Stomach (tissue), 19 donors: ENCODE measurements around the gene ADAMTS15. TPM values are rescaled to one million over a fixed set of nuclear protein-coding genes. Genes with fewer than 3 reads are reported as not detected.

Experiments
- DNase-seq, 2 donors: peaks; one replicate each; pipeline versions ENCODE4 v3.0.0 to v3.0.0-alpha.2; 2013 to 2019
- H3K27ac ChIP-seq, 5 donors: fragments of 200-600 bp in 4 of 5; sonication (generic) in 4 of 5; one replicate each; pipeline ENCODE4 v1.5.1; 2013 to 2019; ENCODE audit warnings: mild to moderate bottlenecking in 1 of 5, moderate library complexity in 1 of 5
- H3K27me3 ChIP-seq, 3 donors: fragments of 200-600 bp; sonication (generic); one replicate each; pipeline ENCODE4 v1.5.1; 2017 to 2019; ENCODE audit warnings: mixed run types in 1 of 3
- H3K36me3 ChIP-seq, 4 donors: fragments of 200-600 bp; sonication (generic); 1 replicate in 3 of 4; 2 replicates in 1 of 4; pipeline ENCODE4 v1.5.1; 2016 to 2019
- H3K4me1 ChIP-seq, 4 donors: fragments of 200-600 bp; sonication (generic); one replicate each; pipeline ENCODE4 v1.5.1; 2016 to 2019
- H3K4me3 ChIP-seq, 4 donors: fragments of 200-600 bp; sonication (generic) in 3 of 4; one replicate each; pipeline ENCODE4 v1.5.1; 2016 to 2019; ENCODE audit warnings: mild to moderate bottlenecking in 1 of 4
- H3K9me3 ChIP-seq, 4 donors: fragments of 200-600 bp; sonication (generic); one replicate each; pipeline ENCODE4 v1.5.1; 2016 to 2019
- EP300 ChIP-seq: sonication (generic); formaldehyde crosslinking; IDR thresholded peaks from one replicate; pipeline ENCODE4 v1.6.1; 2017; ENCODE audit warnings: antibody characterized with exemption
- POLR2A ChIP-seq, 4 donors: fragments of 450-650 bp; IDR thresholded peaks; one replicate each; pipeline ENCODE4 v1.6.1; 2016; ENCODE audit warnings: antibody characterized with exemption in 4 of 4, control low read depth in 2 of 4, mild to moderate bottlenecking in 1 of 4, moderate library complexity in 1 of 4
- POLR2AphosphoS5 ChIP-seq, 3 donors: sonication (generic); formaldehyde crosslinking; IDR thresholded peaks; one replicate each; pipeline ENCODE4 v1.6.1; 2016; ENCODE audit warnings: antibody characterized with exemption in 3 of 3
- whole genome bisulfite sequencing, 5 donors: extraction: QIAGEN DNeasy Blood & Tissue Kit in 3 of 5; methylation state at CpG; one replicate each; pipeline versions ENCODE4 v1.1.5 to v1.1.7; 2013 to 2018; 5-methylcytosine and 5-hydroxymethylcytosine counted together
- intact Hi-C: fragments of 100-400 bp; cut with DNase I; formaldehyde crosslinking; loops from one replicate; pipeline ENCODE4 v1.15.1; 2023; ENCODE audit warnings: low total_unique reads
- long read RNA-seq, 10 donors: transcript quantifications; one replicate each; lab custom pipeline, GENCODE V29; 2026
- polyA plus RNA-seq, 3 donors: library from polyadenylated mRNA; stranded (reverse); fragments of 200-250 nt; gene quantifications; one replicate each; pipeline ENCODE4 v1.2.3, GENCODE V29; 2013
- total RNA-seq, 5 donors: library from RNA; depleted of rRNA; stranded (reverse); fragments of >200 nt; gene quantifications; one replicate each; pipeline versions ENCODE4 v1.1.0 to v1.2.3, GENCODE V29; 2014 to 2016
- TF ChIP-seq, protein P1 (sequence below), 7 experiments: fragments of 450-650 bp in 4 of 7; fragments of 200-600 bp in 3 of 7; sonication (generic) in 3 of 7; IDR thresholded peaks; one replicate each; pipeline ENCODE4 v1.5.1; 2016 to 2019; ENCODE audit warnings: antibody characterized with exemption in 7 of 7, control low read depth in 2 of 7, mild to moderate bottlenecking in 1 of 7
- donor health status: healthy with polysubstance abuse.
- donor health status: Bipolar disorder and iron deficiency.
- donor health status: healthy.

ADAMTS15 gene, protein sequence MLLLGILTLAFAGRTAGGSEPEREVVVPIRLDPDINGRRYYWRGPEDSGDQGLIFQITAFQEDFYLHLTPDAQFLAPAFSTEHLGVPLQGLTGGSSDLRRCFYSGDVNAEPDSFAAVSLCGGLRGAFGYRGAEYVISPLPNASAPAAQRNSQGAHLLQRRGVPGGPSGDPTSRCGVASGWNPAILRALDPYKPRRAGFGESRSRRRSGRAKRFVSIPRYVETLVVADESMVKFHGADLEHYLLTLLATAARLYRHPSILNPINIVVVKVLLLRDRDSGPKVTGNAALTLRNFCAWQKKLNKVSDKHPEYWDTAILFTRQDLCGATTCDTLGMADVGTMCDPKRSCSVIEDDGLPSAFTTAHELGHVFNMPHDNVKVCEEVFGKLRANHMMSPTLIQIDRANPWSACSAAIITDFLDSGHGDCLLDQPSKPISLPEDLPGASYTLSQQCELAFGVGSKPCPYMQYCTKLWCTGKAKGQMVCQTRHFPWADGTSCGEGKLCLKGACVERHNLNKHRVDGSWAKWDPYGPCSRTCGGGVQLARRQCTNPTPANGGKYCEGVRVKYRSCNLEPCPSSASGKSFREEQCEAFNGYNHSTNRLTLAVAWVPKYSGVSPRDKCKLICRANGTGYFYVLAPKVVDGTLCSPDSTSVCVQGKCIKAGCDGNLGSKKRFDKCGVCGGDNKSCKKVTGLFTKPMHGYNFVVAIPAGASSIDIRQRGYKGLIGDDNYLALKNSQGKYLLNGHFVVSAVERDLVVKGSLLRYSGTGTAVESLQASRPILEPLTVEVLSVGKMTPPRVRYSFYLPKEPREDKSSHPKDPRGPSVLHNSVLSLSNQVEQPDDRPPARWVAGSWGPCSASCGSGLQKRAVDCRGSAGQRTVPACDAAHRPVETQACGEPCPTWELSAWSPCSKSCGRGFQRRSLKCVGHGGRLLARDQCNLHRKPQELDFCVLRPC
- total RNA-seq, result 10 to 100 TPM in 2 of 5 donors, 1 to 10 TPM in 3; 1.4 to 23.5 (median 2.2) TPM
- polyA plus RNA-seq, result 1 to 10 TPM; 2.0 to 4.3 (median 2.5) TPM
- long read RNA-seq, donor 1, result 0 reads
- long read RNA-seq, donor 2, result 0 reads
- long read RNA-seq, donor 3, result 0 reads
- long read RNA-seq, donor 4, result 0 reads
- long read RNA-seq, donor 5, result 0 reads
- long read RNA-seq, donor 6, full-length matches to known transcripts, result 1 of 1 reads
- long read RNA-seq, donor 6, partial matches to known transcripts, result 0 of 1 reads
- long read RNA-seq, donor 6, other reads (novel, unspliced or antisense), result 0 of 1 reads
- long read RNA-seq, donor 7, result 0 reads
- long read RNA-seq, donor 8, result 0 reads
- long read RNA-seq, donor 9, result 0 reads
- long read RNA-seq, donor 10, result 0 reads

DNA sequence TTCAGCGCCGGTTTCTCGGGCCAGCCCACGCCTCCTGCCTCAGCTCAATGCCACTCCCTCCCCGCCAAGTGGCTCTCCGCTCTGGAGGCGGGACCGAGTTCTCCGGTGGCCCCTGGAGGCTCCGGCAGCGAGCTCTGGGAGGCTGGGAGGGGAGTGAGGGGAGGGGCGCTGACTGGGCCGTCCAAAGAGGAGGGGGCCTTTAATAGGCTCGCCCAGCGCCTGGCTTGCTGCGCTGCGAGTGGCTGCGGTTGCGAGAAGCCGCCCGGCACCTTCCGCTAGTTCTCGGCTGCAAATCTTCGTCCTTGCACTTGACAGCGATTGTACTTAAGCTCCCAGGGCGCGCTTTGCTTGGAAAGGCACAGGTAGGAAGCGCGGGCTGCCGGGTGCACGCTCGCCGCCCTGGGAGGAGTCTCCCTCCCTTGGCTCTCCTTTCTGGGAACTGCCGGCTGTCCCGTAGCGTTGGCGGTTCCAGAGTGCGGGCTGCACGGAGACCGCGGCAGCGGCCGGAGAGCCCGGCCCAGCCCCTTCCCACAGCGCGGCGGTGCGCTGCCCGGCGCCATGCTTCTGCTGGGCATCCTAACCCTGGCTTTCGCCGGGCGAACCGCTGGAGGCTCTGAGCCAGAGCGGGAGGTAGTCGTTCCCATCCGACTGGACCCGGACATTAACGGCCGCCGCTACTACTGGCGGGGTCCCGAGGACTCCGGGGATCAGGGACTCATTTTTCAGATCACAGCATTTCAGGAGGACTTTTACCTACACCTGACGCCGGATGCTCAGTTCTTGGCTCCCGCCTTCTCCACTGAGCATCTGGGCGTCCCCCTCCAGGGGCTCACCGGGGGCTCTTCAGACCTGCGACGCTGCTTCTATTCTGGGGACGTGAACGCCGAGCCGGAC lies at the start of gene ADAMTS15:
Gene ADAMTS15, plus strand, starts transcription at position 230 of the 894 bp plus-strand sequence. Its CDS starts 329 bp downstream, at position 559.
- Histone ChIP-seq H3K27ac (peak within 1 kb of the TSS; percentile 64 to 84 (median 76)), H3K9me3 (no peaks in the 10 kb centered on the region), H3K36me3 (no peaks in the 10 kb centered on the region), H3K27me3 (peaks cover 0 to 27% (median 11%) of the 10 kb centered on the region in 3 donors), H3K4me1 (peaks cover 26 to 47% (median 40%) of the 10 kb centered on the region in 4 donors), H3K4me3 (peak within 1 kb of the TSS; percentile 56 to 72 (median 58))
- DNase-seq, result peak; percentile 86 to 95
- TF ChIP-seq POLR2A (IDR thresholded peaks at IDR 0.05) (no peak), POLR2AphosphoS5 (IDR thresholded peaks at IDR 0.05) (peak in 2 of 3 donors; percentile 73 to 80), EP300 (no peak)
- 0 to 2% (median 1%) methylated on average over 56 to 75 of the region's 75 CpGs for WGBS, 5 donors
- intact Hi-C loops, result loop anchor here (10.0 kb wide), 1 partner anchor 196 kb away; no protein-coding TSS in a partner anchor

DNA sequence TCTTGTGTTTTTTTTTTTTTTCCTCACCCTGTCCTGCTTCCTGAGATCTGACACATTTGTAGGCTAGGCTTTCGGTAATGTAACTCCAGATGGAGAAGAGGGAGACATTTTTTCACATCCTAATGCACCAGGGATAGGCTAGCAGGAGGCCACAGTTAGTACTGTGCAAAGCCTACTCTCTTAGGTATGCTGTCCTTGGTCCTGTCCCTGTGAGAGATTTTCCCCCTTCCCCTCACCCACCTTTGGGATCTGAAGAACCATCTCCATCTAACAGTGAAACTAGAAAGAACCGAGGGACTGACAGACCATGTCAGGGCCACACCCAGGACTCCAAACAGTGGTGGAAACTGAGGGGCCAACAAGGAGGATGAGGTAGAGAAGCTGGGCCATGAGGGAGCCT lies 49.2 kb upstream of the ADAMTS15 start:
- no peaks in the 10 kb centered on the region for H3K9me3 ChIP-seq
- DNase-seq, result no peak
- H3K4me3 ChIP-seq, result no peak overlapping the region
- H3K36me3 ChIP-seq, result no peaks in the 10 kb centered on the region
- intact Hi-C loops, result no loop called here
- TF ChIP-seq EP300 (no peak), POLR2AphosphoS5 (IDR thresholded peaks at IDR 0.05) (no peak), POLR2A (IDR thresholded peaks at IDR 0.05) (no peak)
- TF ChIP-seq, protein P1, sequence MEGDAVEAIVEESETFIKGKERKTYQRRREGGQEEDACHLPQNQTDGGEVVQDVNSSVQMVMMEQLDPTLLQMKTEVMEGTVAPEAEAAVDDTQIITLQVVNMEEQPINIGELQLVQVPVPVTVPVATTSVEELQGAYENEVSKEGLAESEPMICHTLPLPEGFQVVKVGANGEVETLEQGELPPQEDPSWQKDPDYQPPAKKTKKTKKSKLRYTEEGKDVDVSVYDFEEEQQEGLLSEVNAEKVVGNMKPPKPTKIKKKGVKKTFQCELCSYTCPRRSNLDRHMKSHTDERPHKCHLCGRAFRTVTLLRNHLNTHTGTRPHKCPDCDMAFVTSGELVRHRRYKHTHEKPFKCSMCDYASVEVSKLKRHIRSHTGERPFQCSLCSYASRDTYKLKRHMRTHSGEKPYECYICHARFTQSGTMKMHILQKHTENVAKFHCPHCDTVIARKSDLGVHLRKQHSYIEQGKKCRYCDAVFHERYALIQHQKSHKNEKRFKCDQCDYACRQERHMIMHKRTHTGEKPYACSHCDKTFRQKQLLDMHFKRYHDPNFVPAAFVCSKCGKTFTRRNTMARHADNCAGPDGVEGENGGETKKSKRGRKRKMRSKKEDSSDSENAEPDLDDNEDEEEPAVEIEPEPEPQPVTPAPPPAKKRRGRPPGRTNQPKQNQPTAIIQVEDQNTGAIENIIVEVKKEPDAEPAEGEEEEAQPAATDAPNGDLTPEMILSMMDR (IDR thresholded peaks at IDR 0.05), result no peak
- no peaks in the 10 kb centered on the region for H3K27me3 ChIP-seq
- peaks cover 0 to 37% (median 19%) of the 10 kb centered on the region in 4 donors for H3K4me1 ChIP-seq
- 68 to 81% (median 75%) methylated on average over 2 of the region's 2 CpGs for WGBS, 5 donors
- no peak overlapping the region for H3K27ac ChIP-seq

DNA sequence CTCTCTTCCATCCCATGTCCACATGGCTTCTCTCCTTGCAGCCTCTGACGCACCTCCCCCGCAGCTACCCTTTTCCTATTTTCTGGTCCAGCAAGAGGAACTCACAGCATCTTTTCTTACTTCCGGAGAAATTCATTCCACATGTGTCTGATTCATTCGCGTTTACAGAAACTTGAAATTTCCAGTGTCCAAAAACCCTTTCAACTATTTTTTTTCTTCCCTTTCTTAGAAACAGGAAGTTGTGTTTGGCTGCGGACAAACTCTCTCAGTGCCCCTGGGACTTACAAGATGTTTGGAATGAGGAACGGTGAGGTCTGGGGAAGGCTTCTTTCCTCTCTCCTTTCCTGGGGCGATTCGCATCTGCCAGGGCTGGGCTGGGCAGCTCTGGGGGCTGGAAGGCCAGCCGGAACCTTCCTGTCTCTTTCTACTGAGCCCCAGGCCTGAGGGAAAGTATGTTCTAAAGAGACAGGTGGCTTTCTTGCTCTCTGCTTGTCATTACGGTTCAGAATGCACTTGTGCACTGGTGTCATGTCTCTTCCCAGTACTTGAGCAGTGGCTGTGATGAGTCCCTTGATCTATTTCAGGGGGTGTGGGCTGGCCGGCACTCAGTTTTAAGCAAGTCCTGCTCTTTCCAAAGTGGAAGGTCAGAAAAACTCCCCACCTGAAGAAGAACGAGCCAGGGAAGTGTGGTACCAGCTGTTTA lies 47.5 kb upstream of the ADAMTS15 start:
- Histone ChIP-seq H3K4me3 (no peak overlapping the region), H3K4me1 (peaks cover 0 to 43% (median 19%) of the 10 kb centered on the region in 4 donors), H3K9me3 (no peaks in the 10 kb centered on the region), H3K27me3 (peaks cover 0 to 6% (median 0%) of the 10 kb centered on the region in 3 donors), H3K36me3 (peaks cover 0 to 8% (median 2%) of the 10 kb centered on the region in 4 donors), H3K27ac (peak overlapping the region in 4 of 5 donors; percentile 41 to 86 (median 58))
- intact Hi-C loops, result no loop called here
- TF ChIP-seq, protein P1 (IDR thresholded peaks at IDR 0.05), result no peak
- TF ChIP-seq EP300 (no peak), POLR2AphosphoS5 (IDR thresholded peaks at IDR 0.05) (no peak), POLR2A (IDR thresholded peaks at IDR 0.05) (no peak)
- DNase-seq, result peak in 1 of 2 donors; percentile 59
- 43 to 55% (median 52%) methylated on average over 13 of the region's 13 CpGs for WGBS, 5 donors
